MM.1S (cell line): ENCODE data around the gene PRR32.

ENCODE experiments used
- DNase-seq: peaks from one replicate; pipeline ENCODE4 v3.0.0-alpha.2; 2015
- H2AFZ ChIP-seq: fragments of 300-600 bp; sonication (generic); 2 replicates; pipeline ENCODE4 v1.6.0; 2016; ENCODE audit warnings: antibody characterized with exemption, low read length
- H3F3A ChIP-seq: fragments of 300-600 bp; sonication (generic); 2 replicates; pipeline ENCODE4 v1.6.1; 2016; ENCODE audit warnings: mild to moderate bottlenecking, antibody characterized with exemption, low read length, moderate library complexity, mixed read lengths; ENCODE audit not compliant: insufficient read depth
- H3K27ac ChIP-seq: fragments of 300-600 bp; sonication (generic); 2 replicates; pipeline ENCODE4 v1.5.1; 2016; ENCODE audit warnings: mild to moderate bottlenecking, low read length
- H3K27me3 ChIP-seq: fragments of 300-600 bp; sonication (generic); replicated peaks from 2 replicates; pipeline ENCODE4 v1.6.0; 2016; ENCODE audit warnings: low read length; ENCODE audit not compliant: insufficient read depth
- H3K36me3 ChIP-seq: fragments of 300-600 bp; sonication (generic); replicated peaks from 2 replicates; pipeline ENCODE4 v1.6.1; 2016; ENCODE audit warnings: mild to moderate bottlenecking, low read length, mixed read lengths; ENCODE audit not compliant: insufficient read depth
- H3K4me1 ChIP-seq: fragments of 300-600 bp; sonication (generic); 2 replicates; pipeline ENCODE4 v1.6.1; 2016; ENCODE audit warnings: low read length, mixed read lengths
- H3K4me2 ChIP-seq: fragments of 300-600 bp; sonication (generic); 2 replicates; pipeline ENCODE4 v1.6.0; 2016; ENCODE audit warnings: low read depth, low read length
- H3K4me3 ChIP-seq: fragments of 300-600 bp; sonication (generic); 2 replicates; pipeline ENCODE4 v1.5.1; 2016; ENCODE audit warnings: low read length, mixed read lengths
- H3K79me2 ChIP-seq: fragments of 300-600 bp; sonication (generic); 2 replicates; pipeline ENCODE4 v1.6.1; 2016; ENCODE audit warnings: mixed run types, low read length, mixed read lengths
- H3K9ac ChIP-seq: fragments of 300-600 bp; sonication (generic); 2 replicates; pipeline ENCODE4 v1.6.1; 2016; ENCODE audit warnings: low read length, mixed read lengths
- H3K9me2 ChIP-seq: fragments of 300-600 bp; sonication (generic); replicated peaks from 2 replicates; pipeline ENCODE4 v1.6.1; 2016; ENCODE audit warnings: mild to moderate bottlenecking, low read length, mixed read lengths; ENCODE audit not compliant: insufficient read depth
- H3K9me3 ChIP-seq: fragments of 300-600 bp; sonication (generic); replicated peaks from 2 replicates; pipeline ENCODE4 v1.6.1; 2016; ENCODE audit warnings: mild to moderate bottlenecking, low read length, mixed read lengths; ENCODE audit not compliant: insufficient read depth
- H4K20me1 ChIP-seq: fragments of 300-600 bp; sonication (generic); 2 replicates; pipeline ENCODE4 v1.6.1; 2016; ENCODE audit warnings: mild to moderate bottlenecking, low read length, moderate library complexity, mixed read lengths; ENCODE audit not compliant: insufficient read depth
- EZH2 ChIP-seq: fragments of 300-600 bp; sonication (generic); optimal IDR thresholded peaks from 2 replicates; pipeline ENCODE3; 2017; ENCODE audit warnings: low read depth, mild to moderate bottlenecking, antibody characterized with exemption, low read length, mixed read lengths
- EZH2phosphoT487 ChIP-seq: fragments of 300-600 bp; sonication (generic); IDR thresholded peaks from 2 replicates; pipeline ENCODE4 v1.6.1; 2018; ENCODE audit warnings: antibody characterized with exemption, low read length
- TF ChIP-seq, protein P1 (sequence below): fragments of 300-600 bp; sonication (generic); IDR thresholded peaks from 2 replicates; pipeline ENCODE4 v1.5.1; 2016; ENCODE audit warnings: antibody characterized with exemption, low read length, mixed read lengths

Gene PRR32

DNA sequence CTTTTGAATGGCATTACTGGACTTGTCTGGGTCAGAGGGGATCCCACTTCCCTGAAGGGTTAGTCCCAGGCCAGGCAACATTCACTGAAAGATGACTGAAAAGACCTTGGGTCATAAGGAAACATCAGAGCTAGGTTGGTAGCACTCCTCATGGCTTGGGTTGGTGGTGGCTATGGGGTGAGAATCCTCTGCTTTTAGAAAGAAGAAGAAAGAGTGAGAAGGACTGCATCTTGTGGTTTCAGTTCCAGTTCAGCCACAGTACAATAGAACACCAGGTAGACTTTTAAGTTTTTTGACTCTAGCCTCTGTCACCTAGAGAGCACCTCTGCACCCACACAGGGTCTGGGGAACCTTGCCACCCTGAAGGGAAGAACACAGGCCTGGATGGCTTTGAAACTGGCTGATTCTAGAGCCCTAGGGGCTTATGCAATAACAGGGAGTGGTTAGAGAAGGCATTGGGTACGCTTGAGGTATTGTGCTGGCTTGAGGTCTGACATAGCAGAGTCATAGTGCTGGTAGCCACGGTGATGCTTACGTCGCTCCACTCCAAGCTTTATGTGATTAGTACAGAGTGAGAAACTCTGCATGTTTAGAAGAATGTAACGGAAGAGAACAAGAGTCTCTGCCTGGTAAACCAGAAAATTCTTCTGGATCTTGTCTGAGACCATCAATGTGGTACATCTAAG lies 36.5 kb downstream of the PRR32 start:
- Histone ChIP-seq H4K20me1 (no peaks in the 10 kb centered on the region), H3K79me2 (no peaks in the 10 kb centered on the region), H3K4me2 (no peak overlapping the region), H3K36me3 (no peaks in the 10 kb centered on the region), H3F3A (no peaks in the 10 kb centered on the region), H3K4me3 (no peak overlapping the region), H3K27me3 (no peaks in the 10 kb centered on the region), H3K4me1 (no peaks in the 10 kb centered on the region), H2AFZ (no peak overlapping the region), H3K9ac (no peak overlapping the region), H3K9me3 (no peaks in the 10 kb centered on the region), H3K9me2 (no peaks in the 10 kb centered on the region), H3K27ac (no peak overlapping the region)
- no peak for TF ChIP-seq EZH2phosphoT487
- TF ChIP-seq EZH2, result no peak
- TF ChIP-seq, protein P1, sequence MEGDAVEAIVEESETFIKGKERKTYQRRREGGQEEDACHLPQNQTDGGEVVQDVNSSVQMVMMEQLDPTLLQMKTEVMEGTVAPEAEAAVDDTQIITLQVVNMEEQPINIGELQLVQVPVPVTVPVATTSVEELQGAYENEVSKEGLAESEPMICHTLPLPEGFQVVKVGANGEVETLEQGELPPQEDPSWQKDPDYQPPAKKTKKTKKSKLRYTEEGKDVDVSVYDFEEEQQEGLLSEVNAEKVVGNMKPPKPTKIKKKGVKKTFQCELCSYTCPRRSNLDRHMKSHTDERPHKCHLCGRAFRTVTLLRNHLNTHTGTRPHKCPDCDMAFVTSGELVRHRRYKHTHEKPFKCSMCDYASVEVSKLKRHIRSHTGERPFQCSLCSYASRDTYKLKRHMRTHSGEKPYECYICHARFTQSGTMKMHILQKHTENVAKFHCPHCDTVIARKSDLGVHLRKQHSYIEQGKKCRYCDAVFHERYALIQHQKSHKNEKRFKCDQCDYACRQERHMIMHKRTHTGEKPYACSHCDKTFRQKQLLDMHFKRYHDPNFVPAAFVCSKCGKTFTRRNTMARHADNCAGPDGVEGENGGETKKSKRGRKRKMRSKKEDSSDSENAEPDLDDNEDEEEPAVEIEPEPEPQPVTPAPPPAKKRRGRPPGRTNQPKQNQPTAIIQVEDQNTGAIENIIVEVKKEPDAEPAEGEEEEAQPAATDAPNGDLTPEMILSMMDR, result no peak
- DNase-seq, result no peak
